ENCODE results near the gene TBX3.

TBX3 gene

DNA sequence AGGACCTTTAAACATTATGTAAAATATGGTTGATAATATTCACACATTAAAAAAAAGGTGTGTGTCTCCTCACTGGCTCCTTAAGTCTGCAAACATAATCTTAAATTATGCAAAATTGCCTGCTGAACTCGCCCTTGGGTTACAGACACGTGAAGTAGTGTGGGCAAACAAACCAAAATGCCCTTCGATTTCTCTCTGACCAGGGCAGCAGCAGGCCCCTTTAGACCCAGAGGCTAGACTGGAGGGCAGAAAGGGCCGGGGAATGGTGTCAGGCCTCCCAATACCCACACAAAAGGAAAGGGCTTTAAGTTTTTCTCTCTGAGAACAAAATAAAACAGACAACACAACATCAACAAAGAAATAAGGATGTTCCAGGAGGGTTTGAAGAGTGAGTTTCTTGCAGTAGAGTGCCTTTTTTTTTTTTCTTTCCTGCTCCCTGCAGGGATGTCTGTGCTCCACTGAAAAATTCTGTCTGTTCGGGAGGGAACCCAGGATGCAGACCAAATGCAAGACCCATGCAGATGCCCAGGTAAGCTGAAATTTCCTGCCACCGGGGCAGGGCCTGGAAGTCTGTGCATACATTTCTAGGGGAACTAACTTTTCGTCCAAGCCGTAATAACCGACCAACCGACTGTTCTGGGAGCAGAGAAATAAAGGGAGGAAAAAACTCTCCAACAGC is 1.7 kb downstream of the TBX3 start:
- DNase-seq: no peak

DNA sequence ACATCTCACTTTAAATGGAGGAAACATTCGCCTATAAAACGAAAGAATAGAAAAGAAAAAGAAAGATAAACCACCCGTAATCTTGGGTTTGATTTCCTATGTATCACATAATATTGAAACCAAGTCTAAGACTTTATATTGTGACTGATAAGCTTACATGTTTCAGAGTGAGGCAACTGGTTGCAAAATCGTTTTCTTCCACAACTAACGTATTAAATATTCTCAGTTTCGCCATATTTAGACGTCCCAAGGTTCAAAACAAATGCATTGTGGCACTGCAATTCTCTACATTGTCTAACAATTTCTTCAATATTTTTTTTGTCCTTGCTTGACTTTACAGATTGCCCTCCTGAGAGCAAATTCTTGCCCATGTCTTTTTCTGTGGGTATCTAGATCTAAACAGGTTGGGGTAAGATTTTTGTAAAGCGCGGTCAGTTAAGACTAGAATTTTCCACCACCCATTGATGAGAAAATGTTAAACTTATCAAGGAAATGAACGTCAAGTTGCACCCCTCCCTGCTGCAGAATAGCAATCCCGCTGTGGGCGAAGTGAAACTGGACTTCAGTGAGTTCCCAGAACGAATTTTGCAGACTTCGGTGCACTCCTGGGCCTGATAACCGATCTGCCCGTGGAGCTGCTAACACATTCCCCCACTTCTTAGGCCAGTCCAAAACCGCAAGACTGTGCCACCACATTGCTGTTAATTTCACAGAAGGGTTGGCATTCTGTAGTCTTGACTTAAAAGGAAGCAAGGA is 2.7 kb downstream of the TBX3 start:
- no peak for DNase-seq

DNA sequence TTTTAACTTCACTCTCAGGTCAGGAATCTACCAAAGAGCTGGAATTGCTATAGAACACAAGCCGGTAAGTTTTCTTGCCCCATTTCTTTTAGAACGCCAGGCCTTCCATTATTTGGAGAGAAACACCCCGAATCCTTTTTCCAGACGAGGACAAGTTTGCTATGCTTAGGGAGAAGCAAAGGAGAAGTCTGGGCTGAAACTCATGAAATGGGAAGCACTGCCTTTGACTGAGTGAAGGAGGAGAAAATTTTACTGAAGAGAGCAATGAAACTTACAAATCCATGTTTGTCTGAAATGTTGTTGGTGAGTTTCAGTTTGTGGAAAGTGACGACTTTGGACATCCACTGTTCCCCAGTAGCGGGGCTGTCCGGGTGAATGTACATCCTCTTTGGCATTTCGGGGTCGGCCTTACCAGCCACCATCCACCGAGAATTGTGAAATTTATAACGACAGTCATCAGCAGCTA is 3.3 kb downstream of the TBX3 start:
- no peak for DNase-seq

DNA sequence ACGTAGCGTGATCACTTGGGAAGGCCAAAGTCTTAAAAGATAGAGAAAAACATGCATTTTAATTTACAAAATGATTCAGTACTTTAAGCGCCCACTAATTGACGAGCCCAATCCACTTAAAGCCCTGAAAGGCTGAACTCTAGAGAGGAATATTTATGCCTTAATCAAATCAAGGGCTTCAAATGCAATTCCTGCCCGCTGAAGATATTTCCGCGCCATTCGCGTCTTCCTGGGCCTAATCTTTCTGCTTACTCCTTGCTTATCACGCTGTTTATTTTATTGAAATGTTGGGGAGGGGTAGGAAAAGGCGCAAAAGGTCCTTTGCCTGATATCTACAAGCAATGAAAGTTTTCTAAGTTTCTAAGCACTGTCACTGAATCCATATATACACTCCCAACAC is 4.0 kb downstream of the TBX3 start:
- no peak for DNase-seq

DNA sequence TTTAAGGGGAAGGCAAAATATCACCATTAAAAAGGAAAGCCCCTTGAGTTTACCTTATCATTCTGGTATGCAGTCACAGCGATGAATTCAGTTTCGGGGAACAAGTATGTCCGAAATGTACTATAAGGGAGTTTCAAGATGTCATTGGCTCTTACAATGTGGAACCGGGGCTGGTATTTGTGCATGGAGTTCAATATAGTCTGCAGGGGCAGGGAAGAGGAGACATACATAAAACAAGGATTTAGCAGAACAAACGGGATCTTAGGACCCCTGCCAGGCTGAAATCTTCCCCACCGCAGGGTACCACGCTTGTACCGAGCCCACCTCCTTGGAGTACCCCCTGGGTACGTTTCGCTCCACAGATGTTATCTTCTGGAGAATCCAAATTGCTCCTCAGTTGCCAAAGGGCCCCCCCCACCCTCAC is 4.5 kb downstream of the TBX3 start:
- DNase-seq: no peak

DNA sequence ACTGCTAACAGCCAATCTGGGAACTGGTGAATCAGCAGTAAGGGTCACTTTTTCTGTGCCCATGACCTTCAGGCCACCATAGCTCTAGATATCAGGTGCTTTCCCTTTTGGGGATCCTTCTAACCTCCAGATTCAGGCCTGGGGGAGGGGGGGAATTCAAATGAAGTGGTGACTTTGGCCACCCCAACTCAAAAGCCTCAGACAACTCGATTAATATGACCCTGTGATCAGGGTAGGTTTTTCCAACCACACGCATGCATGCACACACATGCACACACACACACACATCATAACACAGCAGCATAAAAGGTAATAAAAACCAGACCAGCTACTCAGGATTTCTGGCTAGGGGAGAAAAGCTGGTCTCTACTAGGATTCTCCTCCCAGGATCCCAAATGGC is 5.3 kb downstream of the TBX3 start:
- no peak for DNase-seq

DNA sequence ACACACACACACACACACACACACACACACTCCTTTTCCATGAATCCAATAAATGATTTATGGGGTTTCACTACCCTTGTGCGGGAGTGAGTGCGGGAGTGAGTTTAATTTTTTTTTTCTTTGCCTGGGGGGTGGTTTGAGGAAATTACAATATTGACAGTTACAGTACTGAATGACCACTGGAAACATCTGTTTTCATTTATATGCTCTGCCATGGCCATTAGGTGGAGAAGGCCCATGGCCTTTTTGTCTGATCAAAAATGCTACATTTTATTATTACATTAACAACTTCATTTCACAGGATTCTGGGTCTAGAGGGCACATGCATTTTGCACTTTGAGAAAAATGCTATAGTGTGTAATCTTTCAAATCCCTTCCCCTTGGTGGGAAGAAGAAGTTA is 5.9 kb downstream of the TBX3 start:
- no peak for DNase-seq

DNA sequence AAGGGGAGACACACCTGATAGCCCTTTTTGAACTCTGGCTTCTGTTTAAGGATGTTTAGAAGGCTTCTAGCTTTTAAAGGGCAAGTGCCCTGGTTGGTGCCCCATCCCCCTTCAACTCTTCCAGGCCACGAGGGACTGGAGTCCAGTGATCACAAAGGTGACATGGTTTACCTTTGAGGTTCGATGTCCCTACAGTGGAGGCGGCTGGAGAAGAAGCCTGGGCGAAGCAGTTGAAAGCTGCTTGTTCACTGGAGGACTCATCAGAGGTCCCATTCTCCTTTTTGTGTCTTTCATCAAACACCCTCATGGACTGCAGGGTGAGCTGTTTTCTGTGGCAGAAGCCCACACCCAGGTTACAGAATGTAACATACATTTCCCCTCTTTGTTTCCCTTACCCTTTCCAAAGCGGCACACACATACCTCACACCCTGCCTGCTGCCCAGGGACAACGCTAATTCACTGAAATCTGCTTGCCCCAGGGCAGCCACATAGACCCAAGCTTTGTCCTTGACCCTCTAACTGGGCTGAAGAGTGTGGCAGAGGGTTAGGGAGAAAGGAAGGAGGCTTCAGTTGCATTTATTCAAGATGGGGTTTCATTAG is 7.7 kb downstream of the TBX3 start:
- no peak for DNase-seq

DNA sequence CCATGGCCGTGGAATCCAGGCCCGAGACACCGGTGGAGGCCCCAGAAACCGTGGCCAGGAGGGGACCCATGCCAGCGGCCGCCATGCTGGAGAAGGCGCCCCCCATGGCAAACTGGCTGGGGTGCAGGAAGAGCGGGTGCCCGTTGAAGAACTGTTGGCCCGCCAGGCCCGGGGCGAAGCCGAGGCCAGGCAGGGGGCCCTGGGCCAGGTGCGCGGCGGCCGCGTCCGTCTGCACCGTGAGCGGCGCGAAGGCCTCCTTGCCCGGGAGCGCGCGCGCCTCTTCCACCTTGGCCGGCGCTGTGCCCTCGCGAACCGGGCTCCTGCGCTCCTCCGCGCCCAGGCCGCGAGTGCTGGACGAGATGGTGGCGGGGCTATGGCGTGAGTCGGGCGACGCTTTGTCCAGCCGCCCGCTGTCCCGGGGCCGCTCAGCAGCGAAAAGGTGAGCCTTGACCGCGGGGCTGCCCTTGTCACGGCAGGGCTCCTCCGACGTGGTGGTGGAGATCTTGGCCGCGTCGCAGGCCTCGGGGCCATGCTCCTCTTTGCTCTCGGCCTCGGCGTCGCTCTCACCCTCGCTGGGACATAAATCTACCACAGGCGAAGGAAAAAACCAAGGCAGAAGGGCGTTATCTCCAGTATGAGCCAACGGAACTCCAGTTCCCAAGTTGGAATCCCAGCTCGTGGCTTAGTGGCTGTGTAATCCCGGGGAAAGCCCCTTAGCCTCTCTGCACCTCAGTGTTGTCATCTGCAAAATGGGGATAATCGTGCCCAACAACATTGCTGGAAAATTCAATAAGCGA is 9.5 kb downstream of the TBX3 start:
- DNase-seq: no peak

DNA sequence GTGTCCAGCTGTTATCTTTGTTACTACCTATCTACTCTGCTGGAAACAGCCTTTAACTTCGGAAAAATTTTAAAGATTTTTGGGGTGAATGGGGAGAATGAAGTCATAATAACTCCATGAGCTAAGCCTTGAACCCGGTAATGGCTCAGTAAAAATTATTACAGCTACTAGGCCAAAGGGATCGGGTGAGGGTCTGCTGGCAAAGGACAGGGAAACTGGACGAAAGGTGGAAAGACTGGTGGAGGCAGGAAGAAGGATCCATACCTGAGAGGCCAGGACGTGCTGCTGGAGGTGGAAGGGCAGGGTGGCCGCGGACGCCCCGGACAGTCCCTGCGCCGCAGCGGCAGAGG is 10.1 kb downstream of the TBX3 start:
- no peak for DNase-seq

DNA sequence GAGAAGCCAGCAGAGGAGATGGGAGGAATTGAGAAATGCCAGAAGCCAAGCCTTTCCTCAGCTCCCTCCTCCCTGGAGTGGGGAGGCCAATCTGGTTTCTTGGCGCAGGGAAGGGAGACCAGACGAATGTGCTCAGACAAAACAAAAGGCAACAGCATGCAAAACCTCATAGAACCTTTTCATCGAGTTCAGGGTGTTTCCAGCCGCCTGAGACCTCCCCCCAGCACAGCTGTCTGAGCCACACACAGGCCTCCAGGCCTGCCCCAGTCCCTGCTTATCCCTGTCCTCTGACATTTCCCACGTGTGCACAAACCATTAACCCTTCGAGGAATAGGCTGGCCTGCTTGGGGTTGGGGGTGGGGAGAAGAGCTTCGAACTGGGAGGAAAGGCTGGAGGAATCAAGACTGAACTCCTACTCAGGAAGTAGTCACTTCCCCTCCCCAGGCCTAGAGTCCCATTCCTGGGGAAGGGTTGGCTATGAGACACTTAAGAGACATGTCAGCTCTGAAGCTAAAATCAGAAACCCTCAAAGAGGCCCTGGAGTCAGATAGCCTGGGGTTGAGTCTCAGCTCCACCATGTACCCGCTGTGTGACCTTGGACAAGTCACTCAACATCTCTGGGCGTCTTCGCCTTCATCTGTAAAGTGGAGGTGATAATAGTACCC is 10.7 kb downstream of the TBX3 start:
- DNase-seq: no peak

DNA sequence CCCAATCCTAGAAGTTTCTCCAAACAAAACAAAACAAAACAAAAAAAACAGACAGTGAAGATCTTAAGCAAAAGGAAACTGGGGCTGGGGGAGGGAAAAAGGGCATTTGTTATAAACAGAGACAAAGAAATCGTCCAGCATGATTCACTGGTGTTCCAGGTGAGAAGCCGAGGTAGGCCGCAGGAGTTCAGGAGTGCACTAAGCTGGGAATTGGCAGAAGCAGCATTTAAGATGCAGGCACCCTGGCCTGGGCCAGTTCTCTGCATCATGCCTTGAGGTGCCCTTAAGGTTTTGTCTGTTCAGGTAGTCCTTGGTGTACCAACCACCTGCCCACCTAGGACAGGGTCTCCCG is 11.2 kb downstream of the TBX3 start:
- DNase-seq: no peak

DNA sequence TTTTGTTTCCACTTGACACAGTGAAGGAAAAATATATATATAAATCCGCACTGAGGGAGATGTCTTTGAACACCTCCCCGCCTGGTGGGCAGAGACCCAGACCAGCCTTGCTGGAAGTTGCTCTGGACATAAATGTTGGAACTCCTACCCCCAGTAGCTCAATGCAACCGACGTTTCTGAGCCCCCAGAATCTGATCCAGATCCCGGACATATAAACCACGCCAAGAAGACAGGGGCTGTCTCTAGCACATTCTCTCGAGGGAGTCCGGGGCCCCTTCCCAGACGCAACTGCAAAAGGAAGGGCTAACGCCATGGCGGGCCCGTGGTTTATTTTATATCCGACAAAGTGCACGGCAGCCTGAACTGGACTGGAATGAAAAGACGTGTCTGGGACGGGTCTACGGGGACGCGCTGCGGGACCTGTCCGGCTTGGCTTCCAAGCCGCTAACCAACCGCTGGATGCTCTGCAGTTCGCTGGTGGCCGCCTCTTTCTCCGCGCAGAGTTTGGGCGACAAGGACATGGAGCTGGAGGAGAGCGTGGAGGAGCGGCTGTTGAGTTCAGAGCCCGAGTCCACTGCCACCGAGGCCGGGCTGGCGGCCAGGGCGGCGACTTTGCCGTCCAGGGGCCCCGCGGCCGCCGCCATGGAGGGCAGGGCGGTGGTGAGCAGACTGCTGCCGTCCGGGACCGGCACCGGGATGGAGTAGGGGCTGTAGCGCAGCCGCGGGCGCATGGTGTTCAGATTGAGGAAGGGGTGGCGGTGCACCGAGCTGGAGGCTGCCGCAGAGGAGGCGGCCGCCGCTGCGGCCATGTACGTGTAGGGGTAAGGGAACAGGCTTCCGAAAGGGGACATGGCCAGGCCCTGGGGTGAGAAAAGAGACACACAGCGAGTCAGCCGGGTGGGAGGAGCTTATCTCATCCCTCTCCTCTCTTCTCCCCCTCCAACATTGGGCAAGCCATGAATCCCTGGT is 12.2 kb downstream of the TBX3 start:
- no peak for DNase-seq

DNA sequence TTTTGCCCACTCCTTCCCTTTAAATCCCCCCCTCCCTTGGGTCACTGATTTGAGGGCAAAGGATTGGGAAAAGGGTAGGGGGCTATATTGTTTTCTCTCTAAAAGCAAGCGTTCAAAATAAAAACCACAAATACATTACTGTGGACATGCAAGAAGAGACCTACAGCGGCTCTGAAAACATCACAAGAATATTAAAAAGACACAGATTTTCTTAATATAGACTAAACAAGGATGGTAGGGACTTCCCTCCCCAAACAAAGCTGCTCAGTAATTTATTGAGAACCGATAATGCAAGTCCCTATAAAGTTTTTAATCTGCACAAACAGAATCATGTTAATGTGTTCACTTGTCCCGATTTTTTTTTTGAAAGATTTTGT is 12.9 kb downstream of the TBX3 start:
- DNase-seq: no peak

DNA sequence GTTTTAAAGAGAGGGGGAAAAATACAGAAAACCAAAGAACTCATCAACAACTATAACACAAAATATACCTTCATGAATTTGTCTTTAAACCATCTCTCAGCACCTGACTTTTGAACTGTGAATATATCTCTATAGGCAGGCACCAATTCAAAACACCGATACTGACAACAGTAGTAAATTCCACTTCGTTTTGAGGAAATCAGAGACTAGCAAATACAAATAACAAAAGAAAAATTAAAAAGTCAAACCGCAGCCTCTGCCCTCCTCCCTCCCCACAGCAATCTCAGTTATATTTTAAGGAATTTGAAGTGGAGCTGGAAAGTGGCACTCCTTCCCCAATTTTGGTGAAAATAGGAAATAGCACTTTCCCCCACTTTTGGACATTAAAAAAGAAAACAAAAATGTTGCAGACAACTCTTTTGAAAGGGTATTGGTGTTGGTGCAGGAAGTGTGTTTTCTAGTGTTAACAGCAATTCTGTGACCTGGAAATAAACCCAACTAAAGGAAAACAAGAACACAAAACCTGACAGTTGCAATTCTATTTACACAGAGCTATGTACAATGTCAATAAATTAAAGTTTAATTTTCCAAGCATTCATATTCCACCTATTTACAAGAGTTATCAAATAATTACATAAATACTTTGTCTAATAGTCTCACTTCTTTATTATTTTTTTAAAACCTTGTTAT is 13.5 kb downstream of the TBX3 start:
- no peak for DNase-seq

DNA sequence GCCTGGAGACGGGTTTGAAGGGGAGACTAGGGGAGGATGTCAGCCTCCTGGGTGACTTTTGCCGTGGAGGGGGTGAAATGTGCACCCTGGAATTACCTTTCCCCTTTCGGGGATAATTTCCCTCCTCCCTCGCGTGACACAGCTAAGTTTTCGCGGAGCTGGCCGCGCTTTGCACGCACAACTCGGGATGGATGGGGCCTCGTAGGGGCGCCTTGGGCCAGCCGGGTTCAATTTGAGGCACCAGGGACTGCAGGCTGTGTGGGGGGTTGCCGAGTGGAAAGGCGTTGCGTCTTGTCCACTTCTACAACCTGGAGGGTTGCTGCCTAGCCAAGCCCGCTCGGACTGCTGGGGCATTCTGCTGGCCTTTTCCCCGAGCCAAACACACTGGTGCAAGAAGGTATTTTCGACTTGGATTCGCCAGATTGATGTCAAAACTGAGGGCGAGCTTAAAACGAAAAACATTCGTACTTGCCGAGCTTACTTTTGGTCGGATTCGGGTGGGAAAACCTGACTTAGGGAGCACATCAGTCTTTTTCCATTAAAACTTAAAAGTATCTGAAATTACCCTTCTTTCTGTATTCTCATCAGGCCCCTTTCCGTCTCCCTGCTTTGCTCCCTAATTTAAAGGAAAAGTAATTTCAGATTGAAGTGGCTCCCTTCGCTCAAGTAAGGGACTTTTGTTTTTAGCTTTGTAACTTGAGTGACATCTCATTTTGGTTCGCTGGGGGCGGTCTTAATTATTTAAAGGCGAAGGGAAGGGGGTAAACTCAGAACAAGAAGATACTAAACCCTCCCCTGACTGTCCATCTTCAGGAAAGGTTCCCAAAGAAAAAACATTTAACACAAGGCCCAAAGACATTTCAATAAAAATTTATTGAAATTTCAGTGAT is 14.3 kb downstream of the TBX3 start:
- no peak for DNase-seq

DNA sequence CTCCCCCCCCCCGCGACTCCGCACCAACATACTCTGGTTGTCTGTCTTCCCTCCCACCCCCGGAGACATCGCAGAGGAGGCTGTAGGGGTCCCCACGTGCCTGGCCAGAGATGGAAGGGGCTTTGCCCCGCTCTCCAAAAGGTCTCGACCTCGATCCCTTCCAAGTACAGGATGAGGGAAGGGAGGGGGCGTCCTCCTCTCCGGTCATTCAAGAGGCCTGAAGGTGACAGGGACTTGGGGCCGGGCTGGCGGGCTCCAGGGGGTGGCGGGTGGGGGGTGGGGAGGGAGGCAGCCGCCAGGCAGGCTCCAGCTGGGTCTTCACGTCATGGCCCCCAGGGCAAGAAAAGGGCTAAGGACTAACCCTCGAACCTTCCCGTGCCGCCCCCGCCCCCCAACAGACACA is 15.1 kb downstream of the TBX3 start:
- DNase-seq: no peak

DNA sequence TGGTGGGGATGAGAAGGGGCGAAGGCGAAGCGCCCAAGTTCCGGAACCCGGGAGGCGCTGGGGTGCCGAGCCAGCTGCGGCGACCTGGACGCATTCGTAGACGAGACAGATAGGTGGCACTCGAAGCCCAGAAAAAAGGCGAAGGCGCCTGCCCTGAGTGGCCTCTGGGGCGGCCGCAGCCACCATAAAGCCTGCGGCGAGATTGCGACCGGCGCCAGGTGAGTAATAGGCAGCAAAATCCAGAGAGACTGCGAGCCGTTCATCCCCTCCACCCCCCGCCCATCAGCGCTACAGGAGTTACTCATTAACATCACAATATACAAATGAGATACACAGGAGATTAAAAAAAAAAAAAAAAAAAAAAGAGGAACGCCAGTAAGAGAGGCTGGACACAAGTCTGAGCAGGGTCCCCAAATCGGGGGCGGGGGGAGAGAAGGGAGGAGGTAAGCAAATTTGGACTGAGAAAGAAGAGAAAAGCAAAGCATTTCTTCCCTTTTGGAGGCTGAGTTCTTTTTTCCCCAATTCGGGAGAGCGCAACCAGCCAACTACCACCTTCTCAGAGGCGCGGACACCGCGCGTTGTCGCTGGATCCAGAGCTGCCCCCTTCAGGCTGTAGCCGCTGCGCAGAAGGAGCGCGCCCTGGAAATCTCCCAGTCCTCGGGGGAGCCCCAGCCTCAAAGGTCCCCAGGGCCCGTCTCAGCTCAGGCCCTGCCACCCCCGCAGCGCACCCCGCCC is 15.7 kb downstream of the TBX3 start:
- DNase-seq: peak in 1 of 5 donors; percentile 24

DNA sequence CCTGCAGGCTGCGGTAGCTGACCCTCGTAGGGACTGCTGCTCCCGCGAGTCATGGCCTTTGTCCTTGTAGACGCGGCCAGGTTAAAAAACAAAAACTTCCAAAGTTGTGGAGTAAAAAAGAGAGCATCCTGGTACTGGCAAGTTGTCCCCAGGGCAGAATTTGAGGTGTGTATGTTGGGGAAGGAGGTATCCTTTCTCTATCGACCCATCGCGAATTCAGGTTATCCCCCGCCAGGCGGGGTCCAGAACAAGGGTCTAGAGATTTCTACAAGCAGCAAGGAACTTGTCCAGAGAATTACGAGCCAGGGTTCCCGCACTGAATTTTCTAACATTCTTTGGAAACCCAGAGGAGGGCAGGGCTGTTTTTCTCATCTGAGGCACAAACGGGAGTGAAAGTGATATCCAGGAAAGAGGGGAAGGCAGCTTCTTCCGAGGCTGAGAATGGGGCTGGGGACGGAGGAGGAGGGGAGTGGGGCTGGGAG is 16.3 kb downstream of the TBX3 start:
- DNase-seq: no peak

Measured in T-helper 1 cell (primary cell).